SK-N-SH (cell line): ENCODE measurements around the gene MANF.

Source experiments
- CHD2 ChIP-seq: fragments of 150-350 bp; IDR thresholded peaks from 2 replicates; pipeline ENCODE4 v1.6.1; 2018; ENCODE audit warnings: low read length; ENCODE audit not compliant: partially characterized antibody
- CTCF ChIP-seq: fragments of 200-600 bp; sonication (generic); IDR thresholded peaks from 2 replicates; pipeline ENCODE4 v1.6.1; 2017; ENCODE audit warnings: antibody characterized with exemption, mild to moderate bottlenecking, moderate library complexity
- ELF1 ChIP-seq: IDR thresholded peaks from 2 replicates; pipeline ENCODE4 v1.4.0; 2012
- EP300 ChIP-seq, 2 experiments: IDR thresholded peaks; 2 replicates each; pipeline versions ENCODE4 v1.4.0 to v1.6.1; 2012; ENCODE audit warnings: borderline replicate concordance in 1 of 2, low read depth in 1 of 2, low read length in 1 of 2
- EZH2phosphoT487 ChIP-seq: fragments of 200-600 bp; sonication (generic); IDR thresholded peaks from 2 replicates; pipeline ENCODE4 v1.6.1; 2017; ENCODE audit warnings: low read depth, mixed run types, mild to moderate bottlenecking, antibody characterized with exemption, moderate library complexity, borderline replicate concordance
- MAX ChIP-seq: IDR thresholded peaks from 2 replicates; pipeline ENCODE4 v1.4.0; 2012; ENCODE audit warnings: low read depth
- MXI1 ChIP-seq: IDR thresholded peaks from 2 replicates; pipeline ENCODE4 v1.6.1; 2012; ENCODE audit warnings: mild to moderate bottlenecking, low read depth, low read length, improper control_type of control experiment
- PBX3 ChIP-seq: IDR thresholded peaks from 2 replicates; pipeline ENCODE4; 2012
- POLR2AphosphoS5 ChIP-seq: IDR thresholded peaks from 2 replicates; pipeline ENCODE4 v1.6.1; 2012; ENCODE audit warnings: low read depth, low read length
- RAD21 ChIP-seq: IDR thresholded peaks from 2 replicates; pipeline ENCODE4 v1.6.1; 2012; ENCODE audit warnings: mild to moderate bottlenecking, low read length
- RCOR1 ChIP-seq: fragments of 150-350 bp; IDR thresholded peaks from 2 replicates; pipeline ENCODE4 v1.6.1; 2017; ENCODE audit warnings: antibody characterized with exemption, low read length
- RFX5 ChIP-seq: IDR thresholded peaks from 2 replicates; pipeline ENCODE4 v1.6.1; 2012; ENCODE audit warnings: mild to moderate bottlenecking, improper control_type of control experiment, low read length
- TAF1 ChIP-seq: IDR thresholded peaks from 2 replicates; pipeline ENCODE4 v1.6.1; 2012; ENCODE audit warnings: low read depth, mild to moderate bottlenecking, low read length, moderate library complexity, borderline replicate concordance
- USF2 ChIP-seq: fragments of 150-350 bp; IDR thresholded peaks from 2 replicates; pipeline ENCODE4 v1.6.1; 2017; ENCODE audit warnings: antibody characterized with exemption, low read length, low read depth, borderline replicate concordance

GRCh38 chr3:51397392-51397791 lies 12.3 kb downstream of the MANF start:
- no peak for TF ChIP-seq RCOR1
- TF ChIP-seq CTCF: no peak
- TF ChIP-seq ELF1: no peak
- TF ChIP-seq MXI1: no peak
- no peak for TF ChIP-seq RFX5
- no peak for TF ChIP-seq CHD2
- peak; percentile 48 for TF ChIP-seq POLR2AphosphoS5
- no peak for TF ChIP-seq USF2
- no peak for TF ChIP-seq RAD21
- no peak for TF ChIP-seq EP300 (IDR thresholded peaks at IDR 0.05; ENCODE audit: borderline replicate concordance in 1 of 2, low read depth in 1 of 2, low read length in 1 of 2)
- no peak for TF ChIP-seq TAF1
- TF ChIP-seq PBX3: no peak
- no peak for TF ChIP-seq EZH2phosphoT487
- no peak for TF ChIP-seq MAX
